Measurements from ENCODE around the gene AUH.
"Not testable (repeated sequence)": the region's sequence is repeated elsewhere in the genome, so short reads cannot be mapped to it uniquely, and the experiment has no call there.

Gene AUH

DNA sequence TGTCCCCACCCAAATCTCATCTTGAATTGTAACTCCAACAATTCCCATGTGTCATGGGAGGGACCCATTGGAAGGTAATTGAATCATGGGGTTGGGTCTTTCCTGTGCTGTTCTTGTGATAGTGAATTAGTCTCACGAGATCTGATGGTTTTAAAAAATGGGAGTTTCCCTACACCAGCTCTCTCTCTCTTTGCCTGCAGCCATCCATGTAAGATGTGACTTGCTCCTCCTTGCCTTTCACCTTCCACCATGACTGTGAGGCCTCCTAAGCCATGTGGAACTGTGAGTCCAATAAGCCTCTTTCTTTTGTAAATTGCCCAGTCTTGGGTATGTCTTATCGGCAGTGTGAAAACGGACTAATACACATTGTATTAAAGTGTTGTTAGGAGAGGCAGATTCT is 16.3 kb upstream of the AUH start:
- not testable (repeated sequence) for DNase-seq

DNA sequence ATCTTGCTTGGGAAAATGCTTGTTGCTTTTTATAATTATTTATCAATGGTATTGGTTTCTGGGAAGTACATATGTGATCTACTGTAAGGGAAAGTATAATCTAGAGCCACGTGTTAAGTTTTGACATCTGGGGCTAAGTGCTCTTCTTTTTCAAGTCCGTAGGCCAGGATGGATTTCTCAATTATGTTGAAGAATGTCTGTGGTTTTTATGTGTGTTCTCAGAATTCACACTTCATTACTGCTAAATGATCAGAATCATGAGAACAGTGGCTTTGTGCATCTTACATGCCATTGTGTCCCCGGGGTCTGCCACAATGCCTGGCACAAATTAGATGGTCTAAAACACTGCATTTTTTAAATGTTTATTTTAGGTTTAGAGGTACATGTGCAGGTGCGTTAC is 14.5 kb upstream of the AUH start:
- no peak for DNase-seq

DNA sequence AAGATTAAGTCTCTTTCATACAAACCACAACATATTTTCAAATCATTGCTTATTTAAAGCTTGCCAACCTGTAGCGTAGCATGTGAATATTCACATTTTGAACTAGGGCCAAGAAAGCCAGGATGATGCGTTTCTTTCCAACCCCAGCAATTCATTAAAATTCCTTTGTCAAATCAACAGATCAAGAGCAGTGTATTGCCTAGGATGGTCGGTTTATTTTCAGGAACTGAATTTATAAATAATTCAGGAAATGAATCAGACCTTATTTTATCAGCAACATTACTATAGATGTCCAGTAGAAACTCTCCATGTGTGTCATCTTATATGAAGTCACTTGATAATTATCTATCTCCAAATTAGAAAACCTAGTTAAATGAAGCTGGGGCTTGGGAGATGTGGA is 13.2 kb upstream of the AUH start:
- DNase-seq: no peak

DNA sequence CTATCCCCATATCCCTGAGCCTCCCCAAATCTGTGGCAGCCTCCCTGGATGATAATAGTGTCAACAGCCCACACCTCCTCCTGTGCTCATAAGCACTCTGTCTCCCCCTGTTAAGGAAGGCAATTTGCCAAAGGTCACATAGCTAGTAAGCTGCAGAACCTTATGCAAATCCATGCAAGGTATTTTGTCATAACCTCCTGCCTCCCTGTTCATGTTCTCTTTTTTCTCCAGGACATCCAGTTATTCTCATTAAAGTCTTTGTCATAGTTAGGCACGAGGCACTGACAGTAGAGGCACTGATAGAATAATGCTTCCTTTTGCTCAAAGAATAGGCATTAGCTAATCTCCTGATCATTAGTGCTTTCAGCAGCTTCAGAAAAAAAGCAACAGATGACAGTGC is 10.2 kb upstream of the AUH start:
- no peak for DNase-seq

DNA sequence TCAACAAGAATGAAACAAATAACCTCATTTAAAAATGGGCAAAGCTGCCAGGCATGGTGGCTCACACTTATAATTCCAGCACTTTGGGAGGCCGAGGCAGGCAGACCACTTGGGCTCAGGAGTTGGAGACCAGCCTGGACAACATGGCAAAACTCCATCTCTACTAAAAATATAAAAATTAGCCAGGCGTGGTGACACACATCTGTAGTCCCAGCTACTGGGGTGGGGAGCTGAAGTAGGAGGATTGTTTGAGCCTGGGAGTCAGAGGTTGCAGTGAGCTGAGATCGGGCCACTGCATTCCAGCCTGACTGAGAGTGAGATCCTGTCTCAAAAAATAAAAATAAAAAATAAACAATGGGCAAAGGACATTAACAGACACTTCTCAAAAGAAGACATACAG is 8.3 kb upstream of the AUH start:
- DNase-seq: not testable (repeated sequence)

DNA sequence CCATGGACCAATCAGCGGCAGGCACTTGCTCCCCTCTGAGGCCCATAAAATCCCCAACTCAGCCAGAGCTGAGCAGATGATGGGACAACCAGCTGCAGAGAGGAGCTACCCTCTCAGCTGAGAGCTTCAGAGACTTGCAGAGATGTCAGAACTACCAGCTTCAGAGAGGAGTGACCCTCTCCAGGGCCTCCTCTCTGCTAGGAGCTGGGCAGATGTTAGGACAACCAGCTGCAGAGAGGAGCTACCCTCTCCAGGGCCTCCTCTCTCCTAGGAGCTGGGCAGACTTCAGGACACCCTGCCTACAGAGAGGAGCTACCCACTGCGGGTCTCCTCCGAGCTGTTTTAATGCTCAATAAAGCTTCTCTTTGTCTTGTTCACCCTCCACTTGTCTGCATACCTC is 3.0 kb upstream of the AUH start:
- no peak for DNase-seq

DNA sequence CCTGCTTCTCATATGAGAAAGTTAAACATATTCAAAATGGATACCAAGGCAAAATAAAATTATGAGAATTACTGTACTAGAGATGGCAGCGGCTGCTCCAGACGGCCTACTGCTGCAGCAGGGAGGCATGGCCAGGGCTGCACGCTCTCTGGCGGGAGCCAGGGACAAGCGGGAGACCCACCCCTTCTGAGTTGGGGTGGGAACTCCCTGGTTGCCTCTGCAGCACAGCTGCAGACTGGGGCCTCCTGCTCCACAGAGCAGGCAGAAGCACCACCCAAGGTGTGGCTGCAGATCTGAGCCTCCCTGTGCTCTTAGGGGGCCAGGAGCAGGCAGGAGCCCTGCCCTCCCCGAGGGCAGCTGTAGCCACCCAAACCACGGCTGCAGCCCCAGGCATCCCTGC is 2.3 kb upstream of the AUH start:
- DNase-seq: no peak

DNA sequence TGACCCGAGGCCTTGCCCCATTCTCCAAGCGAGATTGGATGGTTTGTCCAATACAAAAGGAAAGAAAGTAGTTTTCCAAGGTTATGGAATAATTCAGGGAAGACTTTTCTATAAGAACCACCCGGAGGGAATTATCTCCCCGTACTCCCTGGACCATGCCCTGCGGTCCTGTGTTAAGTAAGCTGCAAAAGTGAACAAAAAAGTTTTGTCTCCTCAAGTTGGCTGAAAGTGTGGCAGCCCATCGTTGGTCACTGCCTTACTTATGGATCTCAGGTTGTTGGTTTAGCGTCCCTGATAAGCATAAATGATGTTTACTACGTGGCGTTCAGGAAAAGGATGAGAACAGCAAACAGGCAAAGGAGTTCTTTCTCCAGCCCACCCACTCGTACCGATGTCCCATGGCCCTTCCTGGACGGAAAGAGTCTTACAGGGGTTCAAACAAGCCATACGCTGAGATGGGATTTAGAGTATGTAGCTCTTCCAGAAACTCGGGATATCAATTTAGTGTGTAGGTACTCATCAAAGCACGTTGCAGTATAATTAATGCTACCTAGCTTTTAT is 413 bp upstream of the AUH start:
- no peak for DNase-seq

DNA sequence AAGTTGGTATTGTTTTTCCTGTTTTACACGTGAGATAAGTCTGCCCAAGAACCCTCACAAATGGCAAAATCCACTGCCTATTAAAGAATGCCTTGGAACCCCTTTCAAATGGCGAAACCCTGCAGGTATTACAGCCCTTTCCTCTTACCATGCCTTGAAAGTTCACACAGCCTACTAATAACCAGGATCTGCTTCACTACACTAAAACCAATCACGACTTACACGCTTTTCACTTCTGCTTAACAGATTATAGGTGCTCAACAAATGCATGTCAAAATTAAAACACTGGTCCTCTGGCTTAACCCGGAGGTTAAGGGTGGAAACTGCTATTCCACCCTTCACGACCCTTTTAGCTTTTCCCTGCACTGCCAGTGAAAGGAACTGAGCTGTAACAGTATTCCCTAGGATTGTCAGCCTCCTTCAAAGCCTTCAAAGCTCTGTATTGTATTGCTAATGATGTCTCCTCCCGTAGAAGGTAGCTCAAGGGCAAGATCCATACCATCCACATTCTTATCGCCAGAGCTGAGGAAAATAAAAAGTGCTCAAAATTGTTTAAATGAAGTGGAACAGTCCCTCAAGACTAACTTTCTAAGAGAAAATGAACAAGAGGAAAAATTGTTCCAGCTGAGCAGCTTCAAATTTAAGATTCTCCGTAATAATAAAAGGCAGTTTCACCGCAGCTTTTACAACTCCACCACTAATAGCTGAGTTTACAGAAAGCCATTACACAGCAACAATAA is 997 bp downstream of the AUH start:
- DNase-seq: no peak

DNA sequence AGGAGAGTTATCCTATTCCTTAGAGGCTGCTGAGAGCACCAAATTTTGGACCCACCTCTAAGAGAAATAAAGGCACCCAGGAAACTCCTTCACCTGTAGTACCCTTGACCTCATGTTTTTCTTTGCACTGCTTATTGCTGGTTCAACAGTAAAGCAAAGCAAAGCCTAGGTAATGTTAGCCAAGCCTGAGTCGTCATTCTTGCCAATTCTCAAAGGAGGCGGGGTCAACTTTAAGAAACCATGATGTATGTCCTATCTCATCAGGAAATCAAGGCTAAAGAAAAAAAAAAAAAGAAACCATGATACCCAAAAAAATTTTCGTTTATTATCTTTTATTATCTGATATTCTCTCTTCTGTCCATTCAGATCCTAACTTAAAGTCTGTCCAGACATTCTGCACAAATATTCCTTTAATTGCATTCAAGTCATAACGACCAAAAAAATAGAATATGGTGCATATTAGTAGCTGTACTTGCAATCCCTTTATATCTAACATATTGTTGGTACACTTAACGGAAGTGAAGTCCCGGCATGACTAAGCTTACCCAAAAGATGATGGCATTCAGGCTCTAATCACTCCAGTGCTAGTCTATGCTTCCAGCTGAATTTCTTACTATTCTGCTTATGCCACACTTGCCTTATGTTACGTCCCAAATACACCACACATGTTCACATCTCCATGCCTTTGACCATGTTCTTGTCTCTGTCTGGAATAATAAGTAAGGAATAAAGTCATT is 1.8 kb downstream of the AUH start:
- no peak for DNase-seq

DNA sequence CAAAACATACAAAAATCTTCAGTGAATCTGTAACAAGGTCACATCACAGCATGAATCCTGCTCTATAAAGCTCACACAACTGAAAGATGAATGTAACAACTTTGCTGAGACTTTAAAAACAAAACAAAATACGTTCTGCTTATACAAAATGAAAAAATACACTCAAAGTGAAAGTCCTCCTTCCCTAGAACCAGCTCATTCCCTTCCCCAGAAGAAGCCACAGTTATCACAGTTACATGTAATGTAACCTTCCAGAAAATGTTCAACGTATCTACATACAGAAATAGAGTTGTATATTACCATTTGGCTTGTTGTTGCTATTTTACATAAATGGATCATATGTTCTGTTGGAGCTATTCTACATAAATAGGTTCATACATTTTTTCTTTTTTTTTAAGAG is 2.6 kb downstream of the AUH start:
- DNase-seq: no peak

DNA sequence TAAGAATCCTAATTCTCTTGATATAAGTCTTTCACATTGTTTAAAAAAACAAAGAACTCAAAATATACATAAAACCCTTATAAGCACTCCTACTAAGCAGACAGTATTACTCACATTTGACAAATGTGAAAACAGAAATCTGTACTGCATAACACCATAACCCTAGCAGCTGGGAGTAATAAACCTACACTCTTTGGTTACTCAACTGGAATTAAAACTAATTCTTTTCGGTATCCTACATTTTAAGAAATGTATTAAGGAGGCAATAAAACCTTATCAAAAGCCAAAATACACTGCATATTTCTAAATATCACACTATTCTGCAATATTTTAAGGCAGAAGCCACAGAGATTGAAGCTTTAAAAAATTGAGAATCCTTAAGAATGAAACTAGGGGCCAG is 6.8 kb downstream of the AUH start:
- DNase-seq: no peak

DNA sequence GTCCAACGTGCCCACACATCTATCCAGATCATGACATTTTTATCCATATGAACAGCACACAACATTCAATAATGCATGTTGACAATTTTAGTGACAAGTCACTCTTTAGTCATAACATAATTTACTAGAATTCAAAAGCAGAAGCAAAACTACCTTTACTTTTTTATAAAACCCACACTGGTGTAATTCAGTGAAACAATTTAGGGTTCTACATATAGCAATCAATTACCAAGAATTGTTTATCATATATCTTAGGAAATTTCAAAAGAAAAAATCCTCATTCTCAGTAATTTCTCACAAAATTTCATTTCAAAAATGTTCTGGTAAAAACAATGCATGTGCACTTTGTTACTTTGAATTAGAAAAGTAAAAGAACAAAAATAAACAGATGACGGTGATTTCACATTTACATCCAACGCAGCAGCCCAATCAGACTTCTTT is 12.6 kb downstream of the AUH start:
- DNase-seq: no peak

DNA sequence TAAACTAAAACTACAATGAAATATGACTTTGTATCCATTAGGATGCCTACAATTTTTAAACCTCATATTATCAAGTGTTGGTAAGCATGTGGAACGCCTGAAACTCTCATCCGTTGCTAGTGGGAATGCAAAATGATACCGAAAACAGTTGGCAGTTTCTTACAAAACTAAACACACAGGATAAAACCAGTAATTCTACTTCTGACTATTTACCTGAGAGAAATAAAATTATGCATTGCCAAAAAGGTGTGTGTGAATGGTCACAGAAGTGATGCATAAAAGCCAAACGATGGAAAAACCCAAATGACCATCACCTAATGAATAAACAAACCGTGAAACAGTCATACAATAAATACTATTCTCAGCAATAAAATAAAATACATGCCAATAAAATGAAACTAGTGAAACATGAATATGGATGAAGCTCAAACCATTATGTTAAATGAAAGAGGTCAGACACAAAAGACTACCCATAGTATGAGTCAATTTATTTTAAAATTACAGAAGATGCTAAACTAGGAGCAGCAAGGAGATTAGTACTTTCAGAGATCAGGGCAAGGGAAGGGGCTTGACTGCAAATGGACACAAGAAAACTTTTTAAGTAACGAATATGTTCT is 13.4 kb downstream of the AUH start:
- no peak for DNase-seq

DNA sequence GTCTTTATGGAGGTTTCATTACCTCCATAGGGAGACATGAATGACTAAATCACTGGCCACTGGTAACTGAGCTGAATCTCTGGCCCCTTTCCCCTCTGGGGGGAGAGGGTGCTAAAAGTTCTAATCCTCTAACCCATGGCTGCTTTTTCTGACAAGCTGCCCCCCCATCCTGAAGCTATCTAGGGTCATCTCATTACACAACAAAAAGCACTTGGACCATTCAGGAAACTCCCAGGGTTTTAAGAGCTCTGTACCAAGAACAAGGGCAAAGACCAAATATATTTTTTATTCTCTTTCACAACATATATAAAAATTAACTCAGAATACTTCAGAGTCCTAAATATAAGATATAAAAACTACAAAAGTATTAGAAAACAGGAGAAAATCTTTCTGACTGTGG is 14.3 kb downstream of the AUH start:
- no peak for DNase-seq

DNA sequence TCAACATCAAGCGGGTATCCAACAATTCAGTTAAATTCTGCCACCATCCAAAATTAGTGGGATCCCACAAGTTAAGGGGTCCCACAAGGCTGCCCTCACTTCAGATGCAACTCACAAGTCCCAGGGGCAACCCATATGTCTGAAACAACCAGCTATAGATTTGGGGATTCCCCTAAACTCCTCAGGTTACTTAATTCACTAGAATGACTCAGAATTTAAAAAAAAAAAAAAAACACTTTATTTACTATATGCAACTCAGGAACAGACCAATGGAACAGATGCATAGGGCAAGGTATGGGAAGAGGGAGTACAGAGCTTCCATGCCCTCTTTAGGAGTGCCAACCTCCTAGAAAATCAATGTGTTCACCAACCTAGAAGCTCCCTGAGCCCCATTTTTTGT is 15.1 kb downstream of the AUH start:
- no peak for DNase-seq

DNA sequence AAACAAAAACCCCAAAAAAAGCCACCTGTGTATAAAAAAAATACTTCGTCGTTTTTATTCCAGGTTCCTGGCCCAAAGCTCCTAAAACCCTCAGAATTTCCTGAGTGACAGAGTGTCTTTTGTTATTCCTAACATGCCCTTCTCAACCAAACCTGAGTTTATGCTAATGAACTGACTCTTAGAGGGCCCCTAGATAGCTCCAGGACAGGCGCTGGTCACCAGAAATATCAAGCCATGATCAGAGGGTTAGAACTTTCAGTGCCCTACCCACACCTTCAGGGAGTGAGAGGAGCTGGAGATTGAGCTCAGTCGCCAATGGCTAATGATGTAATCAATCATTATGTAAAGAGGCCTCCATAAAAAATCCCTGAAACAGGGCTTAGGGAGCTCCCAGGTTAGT is 15.7 kb downstream of the AUH start:
- DNase-seq: no peak

DNA sequence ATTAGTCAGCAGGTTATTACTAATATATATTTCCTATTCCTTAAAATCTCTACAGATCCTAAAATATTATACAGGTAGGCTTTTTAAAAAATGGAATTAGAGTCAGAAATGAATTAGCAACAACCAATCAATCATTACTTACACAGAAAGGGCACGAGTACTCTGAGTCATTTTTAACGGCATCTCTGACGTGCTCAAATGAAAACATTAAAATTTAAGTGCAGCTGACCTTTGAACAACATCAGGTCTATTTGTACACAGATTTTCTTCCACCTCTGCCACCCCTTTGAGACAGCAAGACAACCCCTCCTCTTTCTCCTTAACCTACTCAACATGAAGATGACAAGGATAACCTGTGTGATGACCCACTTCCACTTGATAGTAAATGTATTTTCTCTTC is 19.1 kb downstream of the AUH start:
- DNase-seq: no peak

DNA sequence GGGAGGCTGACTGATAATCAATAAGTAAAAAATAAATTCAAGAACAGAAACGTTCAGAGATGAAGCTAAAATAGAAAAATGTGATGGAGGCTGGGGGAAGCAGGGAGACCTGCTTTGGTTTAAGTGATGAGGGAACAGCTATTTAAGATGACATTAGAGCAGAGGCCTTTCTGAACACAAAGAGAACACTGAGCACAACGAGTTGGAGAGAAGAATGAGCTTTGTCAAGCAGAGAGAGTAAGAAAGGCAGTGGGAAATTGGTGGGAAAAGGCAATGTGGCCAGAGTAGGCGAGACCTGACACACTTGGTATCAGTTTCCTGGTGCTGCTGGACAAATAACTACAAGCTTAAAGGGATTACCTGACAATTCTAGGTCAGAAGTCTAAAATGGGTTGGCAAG is 20.0 kb downstream of the AUH start:
- DNase-seq: no peak

DNA sequence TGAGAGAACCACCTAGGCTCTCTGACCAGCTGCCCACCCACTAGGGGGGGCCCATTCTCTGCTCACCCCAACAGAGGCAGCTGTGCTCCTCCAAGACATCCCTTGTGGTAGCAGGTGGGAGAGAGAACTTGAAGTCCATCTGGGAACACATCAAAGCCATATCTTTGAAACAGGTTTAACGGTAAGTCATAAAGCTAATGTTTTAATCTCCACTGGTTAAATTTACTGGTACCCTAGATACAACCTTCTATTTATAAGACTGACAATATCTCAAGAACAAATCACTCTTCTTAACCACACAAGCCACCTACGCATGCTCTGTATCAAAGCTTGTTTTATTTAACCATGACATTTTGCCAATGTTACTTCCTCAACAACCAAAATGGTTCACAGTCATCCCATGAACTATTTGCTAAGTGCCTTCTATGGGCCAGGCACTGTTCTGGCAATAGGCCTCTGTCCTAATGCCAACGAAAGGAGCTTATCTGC is 20.4 kb downstream of the AUH start:
- DNase-seq: no peak

DNA sequence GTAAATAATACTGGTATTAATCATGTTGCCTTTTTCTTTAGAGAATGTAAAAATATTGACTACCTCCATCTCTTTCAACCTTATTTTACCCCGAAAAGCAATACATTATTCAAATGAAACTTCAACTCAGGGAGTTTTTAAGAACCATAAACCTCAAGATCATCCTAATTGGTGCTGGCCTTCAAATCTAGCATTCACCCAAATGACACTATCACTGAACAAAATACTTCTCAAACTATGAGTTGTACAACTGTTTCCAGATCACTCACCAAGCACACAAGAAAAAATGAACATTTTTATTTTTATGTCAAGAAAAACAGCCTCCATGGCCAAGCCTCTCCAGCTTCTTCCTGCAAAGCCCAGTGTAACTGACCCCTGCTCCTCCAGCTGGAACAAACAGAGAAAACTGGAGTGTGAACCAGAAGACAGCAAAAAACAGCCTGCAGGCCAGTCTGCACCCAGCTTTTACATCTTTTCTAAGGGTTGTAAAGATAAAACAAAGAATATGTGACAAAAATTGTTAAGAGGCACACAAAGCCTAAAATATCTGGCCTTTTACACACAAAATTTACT is 21.2 kb downstream of the AUH start:
- DNase-seq: no peak

DNA sequence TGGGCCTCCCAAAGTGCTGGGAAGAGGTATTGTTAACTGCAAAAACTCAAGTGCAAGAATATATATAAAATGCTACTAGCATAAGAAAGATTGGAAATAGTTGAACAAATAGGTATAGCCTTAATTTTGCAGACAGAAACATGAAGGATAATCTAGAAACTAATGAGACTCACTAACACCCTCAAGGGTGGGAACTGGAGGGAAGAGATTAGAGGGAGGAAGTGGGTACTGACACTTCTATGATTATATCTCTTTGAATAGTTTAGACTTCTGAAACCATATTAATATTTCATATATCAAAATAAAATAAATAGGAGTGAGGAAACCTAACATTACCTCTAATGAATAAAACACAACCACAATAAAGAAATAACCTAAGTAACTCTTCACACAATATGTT is 23.0 kb downstream of the AUH start:
- no peak for DNase-seq

DNA sequence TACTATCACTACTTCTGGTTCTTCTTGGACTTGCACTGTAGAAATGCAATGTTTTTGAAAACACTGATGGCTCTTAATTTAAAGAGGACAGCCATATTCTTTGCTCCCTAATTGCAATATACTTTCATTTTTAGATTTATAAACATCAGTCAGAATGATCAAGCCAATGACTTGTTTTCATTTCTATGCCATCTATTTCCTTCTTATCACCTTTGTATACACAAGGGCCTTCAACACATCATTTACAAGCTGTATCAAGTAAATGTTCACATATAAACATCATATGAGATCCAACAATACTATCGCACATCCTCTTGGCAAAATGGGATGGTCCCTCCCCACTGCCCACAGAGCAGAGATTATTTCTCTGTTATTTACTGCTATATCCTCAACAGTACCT is 24.9 kb downstream of the AUH start:
- no peak for DNase-seq

Data from activated gamma-delta T cell (primary cell).